Embryonic facial prominence (tissue), 1 donor: ENCODE data around the gene SORCS1.

Experiments used
- DNase-seq: peaks from one replicate; pipeline ENCODE4 v3.0.0-alpha.2; 2016; ENCODE audit errors: extremely low spot score

Gene SORCS1

DNA sequence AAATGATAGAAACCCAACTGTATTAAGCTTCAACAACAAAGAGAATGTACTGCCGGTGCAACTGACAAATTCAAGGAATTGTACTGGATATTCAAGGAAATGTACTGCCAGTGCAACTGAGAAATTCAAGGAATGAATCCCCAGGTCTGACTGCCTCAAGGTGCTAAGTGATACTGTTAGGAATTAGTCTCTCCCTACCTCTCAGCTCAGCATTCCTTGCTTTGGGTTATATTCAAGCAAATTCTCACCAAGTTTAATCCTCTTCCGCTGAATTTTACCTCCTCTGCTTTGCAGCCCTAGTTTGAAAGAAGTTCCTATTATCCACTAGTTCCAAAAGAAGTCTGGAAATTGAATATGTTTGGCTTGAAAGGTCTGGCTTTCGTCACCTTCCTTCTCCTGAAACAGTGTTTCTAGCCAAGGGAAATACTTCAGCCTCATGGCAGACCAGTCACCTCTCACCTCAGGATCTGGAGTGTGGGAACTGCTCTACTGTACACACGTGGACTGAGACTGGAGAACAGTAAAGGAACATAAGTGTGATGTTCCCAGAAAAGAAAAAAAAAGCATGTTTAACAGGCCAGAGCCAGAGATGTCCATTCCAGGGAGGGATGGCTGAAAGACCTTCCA is 60.4 kb downstream of the SORCS1 start:
- no peak for DNase-seq

DNA sequence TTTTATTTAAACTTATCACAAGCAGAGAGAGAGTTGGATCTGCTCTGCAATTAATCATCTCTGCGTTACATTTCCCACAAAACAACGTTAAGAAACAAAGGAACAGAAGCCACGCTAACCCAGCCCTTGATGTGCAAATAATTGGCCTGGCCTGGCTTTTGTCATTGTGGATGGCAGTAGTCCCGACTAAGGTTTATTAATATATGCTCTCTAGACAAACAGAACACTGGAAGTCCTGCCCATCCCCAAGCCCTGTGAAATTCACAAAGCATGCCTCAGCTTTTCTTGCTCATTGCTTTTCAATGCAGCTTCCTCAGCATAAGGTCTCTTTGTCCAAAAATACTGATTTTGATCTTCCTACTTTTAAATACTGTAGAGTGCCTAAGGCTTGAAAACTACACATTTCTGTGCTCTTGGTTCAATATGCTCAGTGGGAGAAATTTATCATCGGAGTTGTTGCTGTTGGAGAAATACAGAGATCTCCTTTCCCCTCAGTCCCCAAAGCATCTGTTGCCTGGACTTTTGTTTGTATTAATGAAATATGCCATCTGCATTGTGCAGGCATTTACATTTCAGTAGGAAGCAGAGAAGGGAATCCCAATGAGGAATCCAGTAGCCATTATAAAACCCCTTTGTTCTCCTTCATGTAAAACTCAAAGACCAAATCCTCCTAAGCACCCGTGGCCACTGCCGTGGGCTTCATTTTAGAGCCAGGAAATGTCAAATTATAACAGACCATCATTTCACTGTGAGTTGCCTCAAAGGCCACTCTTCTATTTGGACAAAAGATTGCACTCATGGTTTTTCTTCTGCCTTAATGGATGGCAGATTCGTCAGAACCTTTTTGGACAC is 61.1 kb downstream of the SORCS1 start:
- DNase-seq = no peak

DNA sequence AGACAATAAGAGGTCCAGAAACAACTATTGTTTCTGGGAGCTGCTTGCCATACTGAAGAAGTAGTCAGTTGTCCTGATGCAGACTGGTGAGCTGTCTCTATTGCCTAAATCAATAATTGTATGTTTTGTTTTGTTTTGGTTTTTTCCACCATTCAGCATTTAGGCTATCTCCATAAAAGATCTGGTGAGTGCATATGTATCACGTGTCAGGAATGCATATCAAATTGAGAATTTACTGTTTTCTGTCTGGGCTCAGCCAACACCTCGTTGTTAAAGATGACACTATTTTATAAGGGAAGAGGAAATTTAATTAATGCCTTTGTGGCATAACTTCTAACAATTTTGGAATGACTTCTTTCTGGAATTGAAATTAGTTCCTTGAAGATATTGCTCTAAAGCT is 66.2 kb downstream of the SORCS1 start:
- no peak for DNase-seq

DNA sequence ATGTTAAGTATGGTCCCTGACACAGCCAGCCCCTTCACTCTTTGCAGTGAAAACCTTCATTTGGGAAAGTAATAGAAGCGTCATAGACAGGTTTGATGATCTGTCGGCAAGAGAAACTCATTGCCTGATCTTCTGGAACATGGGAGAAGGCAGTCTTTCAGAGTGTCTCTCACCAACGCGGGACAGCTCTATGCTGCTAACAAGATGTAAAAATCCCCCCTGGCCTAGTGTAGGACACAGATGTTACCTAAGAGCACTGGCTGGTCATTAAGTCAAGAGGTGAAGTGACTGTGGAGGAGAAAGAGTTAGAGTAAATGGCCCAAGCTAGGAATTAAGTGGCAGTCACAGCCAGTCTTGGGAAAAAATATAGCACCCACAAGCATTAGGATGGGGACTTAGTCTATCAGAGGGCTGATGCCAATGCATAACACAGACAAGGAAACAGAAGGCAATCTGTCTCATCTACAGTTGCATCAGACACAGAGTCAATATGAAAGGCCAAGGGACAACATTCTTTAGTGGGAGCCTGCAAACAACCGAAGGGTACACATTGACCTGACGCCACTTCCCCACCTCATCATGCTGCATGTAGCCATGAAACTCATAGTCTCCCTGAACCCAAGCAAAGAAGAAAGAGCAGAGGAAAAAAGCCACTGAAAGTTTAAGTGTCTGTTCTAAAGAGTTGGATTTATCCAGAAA is 69.5 kb downstream of the SORCS1 start:
- no peak for DNase-seq

DNA sequence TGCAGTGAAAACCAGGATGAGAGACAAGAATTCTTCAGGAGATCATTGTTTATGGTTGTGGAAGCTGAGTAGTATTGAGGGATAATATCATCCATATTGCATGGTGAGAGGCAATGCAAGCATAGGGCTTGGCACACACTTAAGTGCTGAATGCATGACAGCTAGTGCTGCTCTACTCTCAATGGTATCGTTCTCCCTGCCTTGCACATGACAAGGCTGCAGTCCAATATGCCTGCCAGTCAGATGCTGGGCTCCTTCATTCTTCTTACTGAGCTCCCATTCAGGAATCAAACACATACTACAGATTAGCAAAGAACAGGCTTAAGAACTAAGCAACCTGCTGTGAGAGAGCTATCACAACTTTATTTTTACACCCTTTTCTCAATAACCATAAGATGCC is 72.2 kb downstream of the SORCS1 start:
- no peak for DNase-seq

DNA sequence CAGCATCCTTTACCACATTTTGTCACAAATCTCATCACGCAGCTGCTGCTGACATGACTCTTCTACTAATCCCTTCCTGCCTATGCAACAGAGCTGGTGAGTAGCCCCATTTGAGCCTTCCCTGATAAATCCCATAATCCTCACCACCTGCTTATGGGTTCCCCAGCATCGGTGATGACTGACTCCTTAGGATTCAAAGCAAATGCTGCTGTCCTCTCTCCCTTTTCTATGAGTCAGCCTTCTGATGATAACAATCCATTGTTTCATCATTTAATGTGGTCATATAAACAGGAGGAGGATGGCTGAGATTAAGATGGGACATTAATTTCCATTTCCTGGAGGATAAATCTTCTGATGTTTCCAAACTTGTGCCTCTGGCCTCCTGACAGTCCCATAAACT is 73.4 kb downstream of the SORCS1 start:
- DNase-seq = no peak

DNA sequence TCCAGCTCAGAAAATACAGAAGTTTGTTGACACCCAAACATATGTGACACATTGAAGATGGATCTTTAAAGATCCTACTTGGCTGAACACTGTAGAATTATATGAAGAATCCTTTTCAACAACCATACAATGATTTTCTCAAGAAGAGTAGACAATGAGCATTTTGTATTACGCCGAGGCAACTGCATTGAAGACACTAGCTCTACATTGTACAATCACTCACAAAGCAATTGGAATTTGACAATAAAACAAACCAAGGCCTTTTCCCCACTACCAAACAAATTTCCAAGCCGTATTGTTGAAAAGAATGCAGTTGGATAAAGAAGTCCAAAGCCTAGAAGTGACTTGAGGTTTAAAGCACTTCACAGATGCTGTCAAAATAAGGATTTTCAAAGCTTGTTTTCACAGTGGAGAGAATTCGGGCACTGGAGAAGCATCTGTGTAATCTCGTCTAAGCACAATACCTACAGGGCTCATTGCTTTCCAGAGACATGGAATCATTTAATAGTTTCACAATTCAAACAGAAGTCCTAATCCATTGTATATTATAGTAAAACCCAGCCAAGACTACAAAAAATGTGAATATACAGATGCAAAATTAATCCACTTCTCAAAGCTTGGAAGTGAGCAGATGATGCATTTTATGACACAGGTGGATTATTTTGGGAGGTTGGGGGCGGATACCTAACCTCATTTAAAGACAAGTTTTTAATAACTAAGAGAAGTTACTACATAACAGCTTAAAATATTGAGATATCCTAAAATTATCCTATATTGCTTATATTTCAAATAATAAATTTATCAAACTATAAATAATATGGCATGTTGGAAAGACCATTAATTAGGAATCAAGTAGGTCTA is 78.6 kb downstream of the SORCS1 start:
- DNase-seq = no peak

DNA sequence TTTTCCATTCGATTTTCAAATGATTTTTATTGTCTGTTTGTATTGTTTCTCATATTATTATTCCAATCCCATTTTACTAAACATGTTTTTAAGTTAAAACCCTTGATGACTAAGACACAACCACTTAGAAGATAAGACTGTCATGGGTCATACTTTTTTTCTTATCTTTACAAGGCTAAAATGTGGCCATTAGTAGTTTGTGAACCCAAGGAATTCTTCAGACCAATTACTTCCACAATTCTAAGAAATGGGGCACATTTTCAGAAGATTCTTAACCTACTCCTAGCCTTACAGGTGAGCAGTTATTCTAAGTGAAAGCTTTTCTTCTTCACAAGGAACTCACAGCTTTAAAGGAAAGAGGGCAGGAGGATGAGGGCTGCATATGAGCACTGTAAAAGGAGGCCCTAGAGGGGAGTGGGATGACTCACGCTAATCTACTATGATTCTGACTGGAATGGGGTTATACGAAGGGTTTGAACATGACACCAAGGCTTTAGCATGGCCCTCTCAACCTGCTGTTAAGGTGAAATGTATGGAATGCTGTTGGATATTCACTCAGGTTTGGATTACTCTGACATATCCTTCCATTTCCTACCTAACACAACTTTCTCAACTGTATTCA is 81.0 kb downstream of the SORCS1 start:
- DNase-seq = no peak

DNA sequence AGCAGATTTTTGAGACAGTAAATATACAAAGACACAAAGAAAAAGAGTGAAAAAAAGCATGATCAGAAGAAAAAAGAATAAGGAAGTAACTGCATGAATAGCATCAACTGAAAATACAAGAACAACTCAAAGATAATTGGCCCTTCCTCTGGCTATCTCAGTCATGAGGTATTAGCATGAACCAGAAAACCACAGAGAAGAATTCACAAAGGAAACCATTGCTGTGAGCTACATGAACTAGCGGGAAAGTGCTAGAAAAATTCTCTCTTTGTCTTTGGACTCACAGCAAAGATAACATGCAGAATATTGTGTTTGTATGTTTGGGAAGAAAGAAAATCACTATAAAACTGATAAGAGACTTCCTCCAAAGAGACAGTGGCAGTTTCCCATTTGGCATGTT is 82.9 kb downstream of the SORCS1 start:
- DNase-seq = no peak

DNA sequence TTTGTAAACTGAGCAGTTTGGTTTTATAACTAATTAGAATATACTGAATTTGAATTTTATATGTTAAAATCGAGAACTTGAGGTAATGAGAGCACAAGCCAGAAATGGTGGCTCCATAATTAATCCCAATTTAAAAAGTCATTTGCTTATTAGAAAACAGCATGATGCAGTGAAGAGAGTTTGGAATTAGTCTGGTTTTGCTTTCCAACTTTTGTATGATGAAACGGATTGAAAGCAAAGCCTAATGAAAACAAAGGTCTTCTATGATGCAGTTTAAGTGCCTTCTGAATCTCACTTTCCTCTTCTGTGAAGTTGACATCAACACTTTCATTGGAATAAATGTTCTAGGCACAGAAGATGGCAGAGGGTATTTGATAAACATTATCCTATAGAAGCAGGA is 89.4 kb downstream of the SORCS1 start:
- DNase-seq = no peak

DNA sequence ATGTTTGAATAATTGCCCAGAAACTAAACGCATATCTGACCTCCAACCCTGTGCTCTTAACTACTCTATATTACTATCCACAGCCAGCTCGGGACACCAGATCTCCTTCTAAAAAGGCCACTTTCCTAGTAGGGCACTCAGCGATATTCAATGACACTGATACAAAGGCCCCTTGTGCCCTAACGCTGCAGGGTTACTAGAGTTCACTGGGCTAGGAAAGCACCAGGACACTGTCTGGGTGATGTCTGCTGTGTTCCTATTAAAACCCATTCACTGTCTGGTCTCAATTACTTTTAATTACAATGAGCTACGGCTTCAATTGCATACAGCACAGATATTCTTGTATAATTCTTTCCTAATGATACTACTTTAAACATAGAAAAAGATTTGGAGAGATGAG is 91.7 kb downstream of the SORCS1 start:
- no peak for DNase-seq

DNA sequence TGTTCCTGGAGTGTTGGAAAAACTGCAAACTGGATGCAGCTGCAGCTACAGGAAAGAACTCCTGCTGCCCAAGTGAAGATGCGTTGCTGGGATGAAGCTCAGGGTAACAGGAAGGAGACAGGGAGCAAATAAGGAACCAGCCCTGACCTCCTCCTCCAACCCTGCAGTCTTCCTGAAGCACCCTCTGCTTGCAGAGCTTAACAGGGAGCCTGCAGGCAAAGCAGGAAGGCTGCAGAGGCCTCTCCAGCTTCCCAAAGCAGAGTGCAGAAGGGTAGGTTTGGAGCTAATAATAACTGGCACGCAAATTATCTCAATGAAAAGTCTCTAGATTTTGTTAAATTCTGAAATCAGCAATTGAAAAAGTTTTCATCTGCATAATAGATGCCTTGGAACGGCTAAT is 92.5 kb downstream of the SORCS1 start:
- no peak for DNase-seq

DNA sequence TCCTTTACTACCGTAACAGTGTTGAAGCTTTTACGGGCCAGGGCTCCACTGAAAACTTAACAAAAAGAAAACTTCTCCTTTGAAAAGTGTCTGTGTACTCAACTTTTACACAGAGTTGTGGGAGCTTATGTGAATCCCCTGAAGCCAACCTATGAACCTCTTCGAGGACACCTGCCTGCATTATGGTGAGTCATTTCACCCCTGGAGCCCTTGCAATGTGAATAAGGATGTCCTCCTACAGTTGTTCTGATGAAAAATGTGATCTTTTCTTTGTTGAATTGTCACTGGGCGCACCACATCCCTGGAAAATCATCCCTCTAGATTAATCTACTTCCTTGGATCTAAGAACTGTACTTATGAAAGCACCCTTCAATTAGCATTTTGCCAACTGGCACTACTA is 93.2 kb downstream of the SORCS1 start:
- DNase-seq = no peak

DNA sequence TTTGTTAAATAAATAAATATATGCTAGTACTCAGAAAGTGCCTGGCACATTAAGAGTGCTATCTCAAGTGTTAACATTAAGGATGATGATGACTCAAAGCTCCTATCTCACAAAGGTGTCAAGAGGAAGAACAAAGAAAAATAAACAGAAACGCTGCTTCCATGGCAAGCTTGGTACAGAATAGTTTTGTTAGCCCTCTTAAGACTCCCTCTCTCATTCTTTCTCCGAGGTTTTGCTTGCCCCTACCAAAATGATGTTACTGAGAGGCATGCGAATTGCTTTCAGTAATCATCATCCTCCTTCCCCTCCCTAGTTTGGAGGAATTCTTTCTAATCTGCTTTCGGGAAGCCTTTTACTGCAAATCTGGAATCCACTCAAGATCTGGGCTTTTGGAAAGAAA is 96.7 kb downstream of the SORCS1 start:
- DNase-seq = no peak

DNA sequence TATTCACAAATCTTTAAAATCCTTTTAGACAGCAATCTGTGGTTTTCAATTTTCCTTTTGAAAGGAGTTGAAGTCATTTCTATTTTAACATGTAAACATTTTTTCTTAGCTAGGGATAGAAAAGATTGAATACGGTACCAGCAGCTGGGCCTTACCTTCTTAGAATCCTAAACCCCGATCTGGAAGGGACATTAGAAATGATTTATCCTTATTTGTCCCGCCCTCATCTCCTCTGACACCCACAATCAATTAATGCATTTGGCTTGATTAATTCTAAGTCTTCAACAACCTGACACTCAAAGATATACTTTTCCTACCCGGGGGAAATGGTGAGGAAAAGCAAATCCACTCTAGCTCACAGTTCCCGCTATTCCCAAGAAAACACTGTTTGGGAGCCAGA is 100.4 kb downstream of the SORCS1 start:
- DNase-seq = no peak

DNA sequence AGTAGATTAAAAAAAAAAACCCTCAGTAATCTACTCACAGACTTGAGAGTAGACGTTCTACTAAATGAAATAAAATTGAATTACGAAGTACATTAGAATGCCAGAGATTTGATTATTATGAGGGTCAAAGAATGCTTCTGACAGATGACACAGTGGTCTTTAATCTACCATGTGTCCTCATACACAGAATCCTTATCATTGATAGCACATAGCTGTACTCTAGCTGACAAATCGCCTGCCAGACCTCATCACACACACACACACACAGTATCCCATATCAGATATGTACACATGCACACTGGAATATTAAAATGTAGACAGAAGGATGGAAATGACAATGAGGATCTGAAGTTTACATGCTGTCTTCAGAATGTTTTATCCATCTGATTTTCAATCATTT is 104.6 kb downstream of the SORCS1 start:
- no peak for DNase-seq

DNA sequence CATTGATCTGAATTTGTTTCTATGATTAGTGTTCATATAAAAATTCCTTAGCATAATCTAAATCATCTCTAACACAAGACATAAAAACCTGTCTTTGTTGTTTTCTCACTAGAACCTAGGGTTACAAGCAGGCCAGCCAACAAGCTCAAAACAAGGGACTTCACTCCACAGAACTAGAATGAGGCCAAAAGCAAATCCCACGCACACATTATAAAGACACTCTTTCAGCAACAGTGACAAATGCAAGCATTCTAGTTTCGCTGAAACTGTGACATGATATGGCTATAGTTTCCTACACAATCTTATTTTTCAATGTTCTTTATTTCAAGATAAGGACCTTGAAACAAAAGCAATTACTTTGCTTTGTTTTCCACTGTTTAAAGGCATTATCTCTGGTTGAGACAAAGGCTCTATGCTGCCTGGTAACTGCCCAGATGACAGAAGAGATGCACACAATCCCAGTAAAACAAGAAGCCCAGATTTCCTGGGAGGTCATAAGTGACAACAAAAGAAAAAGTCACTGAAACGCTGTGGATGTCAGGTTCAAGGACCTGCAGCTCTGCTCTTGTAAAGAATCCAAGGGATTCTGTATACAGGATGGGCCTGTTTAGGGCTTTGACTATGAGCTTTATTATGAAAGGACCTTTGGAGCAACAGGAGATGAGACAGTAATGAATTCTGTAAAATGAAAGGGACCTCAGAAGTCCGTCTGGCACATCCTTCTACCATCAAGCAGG is 105.3 kb downstream of the SORCS1 start:
- no peak for DNase-seq

DNA sequence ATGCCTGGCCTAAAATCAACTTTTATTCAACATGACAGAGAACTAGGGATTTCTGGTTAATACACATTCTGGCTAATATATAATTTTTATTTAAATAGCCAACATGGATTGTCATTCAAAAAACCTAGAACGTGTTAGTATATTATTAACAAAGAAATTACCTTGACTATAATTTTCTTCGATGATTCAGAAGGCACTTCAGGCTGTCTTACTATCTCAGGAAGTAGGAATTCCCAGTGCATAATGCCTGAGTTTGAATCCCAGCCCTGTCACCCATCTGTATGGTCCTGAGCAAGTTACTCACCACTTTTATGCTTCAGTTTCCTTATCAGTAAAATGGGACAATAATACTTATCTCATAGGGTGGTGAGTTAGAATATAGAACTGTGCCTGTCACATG is 106.2 kb downstream of the SORCS1 start:
- no peak for DNase-seq

DNA sequence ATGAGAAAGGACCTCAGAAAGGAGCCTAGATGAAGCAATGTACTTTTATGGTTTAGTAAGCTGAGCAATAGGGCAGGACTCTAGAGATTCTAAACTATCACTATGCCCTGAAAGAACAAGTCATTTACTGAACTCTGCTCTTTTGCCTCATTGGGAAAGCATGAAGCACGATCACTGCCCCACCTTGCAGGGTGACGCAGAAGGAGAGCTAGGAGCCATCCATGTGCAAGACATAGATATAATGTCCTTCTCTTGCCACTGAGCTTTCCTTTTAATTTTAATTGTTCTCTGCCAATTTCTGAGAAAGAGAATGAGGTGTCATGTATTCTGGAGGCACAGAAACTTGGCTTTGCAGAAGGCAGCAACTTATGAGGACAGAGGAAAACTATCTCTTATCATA is 108.3 kb downstream of the SORCS1 start:
- no peak for DNase-seq

DNA sequence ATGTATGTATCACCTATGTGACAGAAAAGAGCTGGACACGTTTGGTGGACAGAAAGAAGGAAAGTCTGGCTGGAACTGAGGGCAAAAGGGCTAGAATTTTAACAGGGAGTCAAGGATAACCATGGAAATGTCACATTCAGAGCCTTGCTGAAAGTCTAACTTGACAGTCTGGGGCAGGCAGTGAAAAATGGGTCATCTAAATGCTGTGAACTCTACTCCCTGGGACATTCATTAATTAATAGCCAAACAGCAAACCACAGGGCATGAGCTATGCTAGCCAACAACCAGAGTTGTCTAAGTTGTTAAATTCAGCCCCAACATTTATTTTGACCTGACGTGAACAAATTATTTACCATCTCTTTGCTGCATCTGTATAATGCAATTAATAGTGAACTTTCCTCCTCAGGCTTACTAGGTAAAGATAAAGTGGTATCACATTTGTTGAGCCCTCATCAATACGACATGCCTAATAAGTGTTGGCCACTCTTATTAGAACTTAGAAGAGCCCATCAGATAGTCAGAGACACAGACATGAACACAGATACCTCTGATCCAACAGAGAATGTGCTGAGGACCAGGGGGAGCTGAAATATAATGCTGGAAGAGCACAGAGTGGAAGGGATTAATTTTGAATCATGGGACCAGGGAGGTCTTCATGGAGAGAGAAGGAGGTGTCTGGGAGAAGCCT is 109.9 kb downstream of the SORCS1 start:
- no peak for DNase-seq
